ENCODE results near the gene SLC9A3.

The SLC9A3 gene

DNA sequence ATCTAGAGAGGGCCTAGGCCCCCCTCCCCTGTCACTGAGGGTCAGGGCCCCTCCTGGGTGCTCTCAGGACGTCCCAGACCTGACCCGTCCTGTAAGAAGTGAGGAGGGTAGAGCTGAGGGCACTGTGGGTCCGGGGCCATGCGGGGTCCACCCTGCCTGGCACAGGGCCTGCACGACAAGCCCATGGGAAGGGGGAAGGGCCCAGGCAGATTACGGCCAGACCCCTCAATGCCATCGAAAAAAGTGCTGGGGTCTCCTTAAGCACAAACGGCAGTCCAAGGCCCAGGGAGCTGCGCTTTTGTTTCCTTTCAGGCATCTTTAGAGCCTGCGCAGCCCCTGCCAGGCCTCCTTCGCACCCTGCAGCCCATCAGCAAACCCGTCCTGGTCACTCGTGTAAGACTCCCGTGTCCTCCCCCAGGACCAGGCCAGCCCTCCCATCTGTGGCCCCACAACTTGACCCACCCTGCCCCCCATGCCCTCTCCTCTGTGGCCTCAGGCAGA is 85.7 kb downstream of the SLC9A3 start:
- DNase-seq, result no peak

GRCh38 chr5:437281-437771 is 86.9 kb downstream of the SLC9A3 start:
- no peak for DNase-seq

GRCh38 chr5:436641-436975 is 87.6 kb downstream of the SLC9A3 start:
- DNase-seq, result no peak

- peak; percentile 33 for DNase-seq
Measured at GRCh38 chr5:435961-436640, 88.1 kb downstream of the SLC9A3 start.

DNA sequence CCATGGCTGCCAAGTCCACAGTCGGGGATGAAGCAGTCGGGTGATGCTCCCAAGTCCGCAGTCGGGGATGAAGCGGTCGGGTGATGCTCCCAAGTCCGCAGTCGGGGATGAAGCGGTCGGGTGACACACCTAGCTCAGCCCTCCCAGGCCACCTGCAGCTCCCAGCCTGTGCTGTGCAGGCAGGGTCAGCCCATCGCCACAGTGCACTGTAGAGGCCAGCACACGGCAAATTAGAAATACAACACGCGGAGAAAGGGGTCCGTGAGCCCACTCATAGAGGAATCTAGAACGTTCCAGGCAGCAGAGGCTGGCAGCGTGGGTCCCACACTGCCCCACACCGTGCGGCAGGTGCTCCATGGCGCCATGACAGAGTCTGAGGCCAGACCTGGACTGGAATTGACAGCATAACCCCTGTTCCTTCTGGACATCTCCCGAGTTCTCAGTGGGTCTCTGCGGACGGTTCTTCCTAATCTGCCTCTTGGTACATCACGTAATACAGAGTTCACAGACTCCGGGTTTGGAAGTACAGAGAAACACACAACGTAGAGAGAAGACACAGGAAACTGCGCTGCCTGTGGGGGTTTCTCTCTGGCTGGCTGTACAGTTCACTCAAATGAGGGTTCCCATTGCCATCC is 89.0 kb downstream of the SLC9A3 start:
- DNase-seq, result no peak

- no peak for DNase-seq
Measured at GRCh38 chr5:434443-435146, 89.7 kb downstream of the SLC9A3 start.

GRCh38 chr5:433836-434235 is 90.4 kb downstream of the SLC9A3 start:
- DNase-seq, result no peak

DNA sequence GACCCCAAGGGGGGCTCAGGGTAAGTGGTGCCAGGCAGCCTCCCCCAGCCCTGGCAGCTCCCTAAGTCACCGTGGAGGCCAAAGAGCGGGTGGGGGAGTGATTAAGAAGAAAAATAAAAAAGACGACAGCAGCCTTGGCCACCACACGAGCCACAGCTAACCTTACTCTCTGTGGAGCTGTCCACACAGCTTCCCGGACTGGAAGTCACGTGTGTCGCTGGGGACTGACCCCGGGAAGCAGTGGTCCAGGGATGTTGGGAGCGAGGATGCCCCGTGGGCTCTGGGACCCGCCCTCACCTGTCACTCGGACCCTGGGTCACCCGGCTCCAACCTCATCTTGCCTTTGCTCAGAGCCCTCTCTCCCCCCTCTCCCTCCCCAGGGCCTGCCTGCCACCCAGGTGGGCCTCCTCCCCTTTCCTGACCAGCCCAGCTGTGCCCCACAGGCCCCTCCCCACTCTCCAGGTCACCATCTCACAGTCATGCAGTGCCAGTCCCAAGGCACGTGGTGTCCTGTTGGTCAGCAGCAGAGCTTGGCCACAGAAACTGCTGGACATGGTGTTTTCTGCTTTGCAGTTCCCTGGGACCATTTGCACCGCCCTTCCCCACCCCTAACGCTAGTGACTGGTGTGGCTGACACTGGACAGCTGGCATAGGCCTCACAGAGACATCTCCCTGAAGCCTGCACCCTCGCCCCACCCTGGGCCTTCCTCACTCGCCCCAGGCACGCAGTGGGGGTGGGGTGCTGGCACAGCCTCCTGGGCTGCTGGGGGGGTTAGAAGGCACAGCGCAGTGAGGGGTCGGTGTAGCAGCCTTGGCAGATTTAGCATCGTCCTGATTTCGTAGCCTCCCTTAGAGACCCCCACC is 91.1 kb downstream of the SLC9A3 start:
- no peak for DNase-seq

- DNase-seq, result no peak
Measured at GRCh38 chr5:432201-432927, 91.9 kb downstream of the SLC9A3 start.

DNA sequence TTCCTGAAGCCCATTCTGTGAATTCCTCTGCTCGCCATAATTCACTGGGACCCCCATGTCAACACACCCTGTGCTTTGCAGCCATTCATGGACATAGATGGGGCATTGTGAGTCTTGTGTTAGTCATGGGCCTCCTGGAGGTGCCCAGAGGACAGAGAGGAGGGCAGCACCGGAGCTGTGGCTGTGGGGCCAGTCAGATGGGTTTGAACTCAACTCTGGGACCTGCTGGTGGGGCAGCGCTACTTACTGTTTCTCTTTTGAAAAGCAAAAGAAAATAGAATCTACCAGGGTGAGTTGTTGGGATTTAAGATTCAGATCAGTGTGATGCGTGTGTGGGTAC is 92.6 kb downstream of the SLC9A3 start:
- no peak for DNase-seq

- DNase-seq, result peak; percentile 37
Measured at GRCh38 chr5:431001-431710, 93.1 kb downstream of the SLC9A3 start.

DNA sequence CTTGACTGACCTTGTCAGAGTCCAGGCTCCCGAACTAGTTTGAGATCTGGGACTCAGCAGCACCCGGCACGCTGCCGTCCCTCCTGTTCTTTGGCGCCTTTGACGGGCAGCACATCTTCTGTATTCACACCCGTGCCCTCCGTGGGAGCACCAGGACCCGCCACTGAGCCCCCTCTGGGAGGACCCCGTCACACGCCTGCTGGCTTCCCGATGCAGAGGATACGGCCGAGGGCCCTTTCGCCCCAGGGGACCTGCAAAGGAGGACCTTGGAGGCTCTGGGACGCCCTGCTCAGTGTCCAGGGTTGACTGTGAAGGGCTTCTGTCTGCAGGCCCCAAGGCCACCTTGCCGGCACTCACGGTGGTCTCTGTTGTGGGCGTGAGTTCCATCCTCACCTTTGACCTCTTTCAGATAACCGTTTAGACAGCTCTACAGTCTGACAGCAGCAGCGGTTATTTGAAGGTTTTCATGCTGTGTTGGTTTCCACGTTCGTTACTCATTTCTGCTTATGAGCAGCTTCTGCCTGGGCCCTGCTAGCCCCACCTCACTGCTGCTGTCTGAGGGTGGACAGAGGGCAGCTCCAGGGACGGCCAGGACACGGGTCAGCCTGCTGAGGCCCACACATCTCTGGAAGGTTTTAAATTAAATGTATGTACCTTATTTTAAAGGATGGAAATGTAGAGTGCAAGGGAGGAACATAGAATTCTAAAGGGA is 93.9 kb downstream of the SLC9A3 start:
- DNase-seq, result no peak

DNA sequence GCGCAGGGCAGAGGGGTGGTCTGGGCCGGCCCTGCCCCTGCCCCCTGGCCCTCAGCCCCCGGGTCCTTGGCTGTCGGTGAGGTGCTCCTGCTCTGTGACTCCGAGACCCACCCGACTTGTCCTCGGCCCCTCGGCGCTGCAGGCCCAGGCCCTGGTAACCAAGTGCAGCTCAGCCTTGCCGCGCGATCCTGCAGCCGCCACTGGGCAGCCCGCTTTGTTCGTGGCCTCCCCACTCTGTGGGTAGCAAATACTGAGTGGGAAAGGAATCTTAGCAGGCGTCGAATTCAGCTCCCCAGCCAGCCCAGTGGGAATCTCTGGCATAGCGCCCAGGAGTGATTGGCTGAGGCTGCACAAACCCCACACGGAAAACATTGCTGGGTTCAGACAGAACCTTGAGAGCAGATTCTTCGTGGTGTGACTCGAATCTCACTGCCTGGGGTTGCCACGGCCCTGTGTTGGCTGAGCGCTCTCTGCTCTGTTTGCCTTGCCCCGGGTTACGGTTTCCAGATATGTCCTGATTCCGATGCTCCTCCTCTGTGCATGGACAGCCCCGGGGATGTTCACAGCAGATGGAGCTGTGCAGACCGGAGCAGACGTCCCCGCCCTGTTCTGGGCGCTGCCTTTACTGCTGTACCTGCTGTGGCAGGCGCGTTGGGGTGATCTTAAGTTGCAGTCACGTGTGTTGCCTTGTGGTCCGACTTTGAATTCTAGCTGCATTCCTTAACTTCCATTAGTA is 94.6 kb downstream of the SLC9A3 start:
- no peak for DNase-seq

- peak; percentile 9 for DNase-seq
Measured at GRCh38 chr5:428754-429452, 95.3 kb downstream of the SLC9A3 start.

GRCh38 chr5:428219-428618 is 96.0 kb downstream of the SLC9A3 start:
- DNase-seq, result no peak

GRCh38 chr5:427415-428087 is 96.7 kb downstream of the SLC9A3 start:
- DNase-seq, result no peak

DNA sequence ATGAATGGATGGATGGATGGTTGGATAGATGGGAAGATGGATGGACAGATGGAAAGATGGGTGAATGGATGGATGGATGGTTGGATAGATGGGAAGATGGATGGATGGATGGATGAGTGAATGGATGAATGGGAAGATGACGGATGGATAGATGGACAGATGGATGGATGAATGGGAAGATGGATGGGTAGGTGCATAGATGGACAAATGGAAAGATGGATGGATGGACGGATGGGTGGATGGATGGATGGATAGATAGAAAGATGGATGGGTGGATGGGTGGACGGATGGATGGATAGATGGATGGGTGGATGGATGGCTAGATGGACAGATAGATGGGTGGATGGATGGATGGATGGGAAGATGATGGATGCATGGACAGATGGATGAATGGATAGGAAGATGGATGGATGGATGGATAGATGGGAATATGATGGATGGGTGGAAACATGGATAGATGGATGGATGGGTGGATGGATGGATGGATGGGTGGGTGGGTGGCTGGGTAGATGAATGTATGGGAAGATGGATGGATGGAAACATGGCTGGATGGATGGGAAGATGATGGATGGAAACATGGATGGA is 97.8 kb downstream of the SLC9A3 start:
- no peak for DNase-seq

- DNase-seq, result peak; percentile 29
Measured at GRCh38 chr5:425714-426113, 98.5 kb downstream of the SLC9A3 start.
